Ishikawa (cell line): ENCODE data around the gene PPP1R37.

ENCODE experiments used
- CEBPB ChIP-seq: IDR thresholded peaks from 2 replicates; pipeline ENCODE4 v1.6.1; 2012
- CREB1 ChIP-seq: IDR thresholded peaks from 2 replicates; pipeline ENCODE4 v1.6.1; 2012; ENCODE audit warnings: low read depth
- EGR1 ChIP-seq: IDR thresholded peaks from 2 replicates; pipeline ENCODE4 v1.6.1; 2012
- EP300 ChIP-seq: IDR thresholded peaks from 2 replicates; pipeline ENCODE4 v1.6.1; 2012; ENCODE audit warnings: borderline replicate concordance
- FOXM1 ChIP-seq: IDR thresholded peaks from 2 replicates; pipeline ENCODE4 v1.6.1; 2012; ENCODE audit warnings: low read depth, borderline replicate concordance
- NFIC ChIP-seq: IDR thresholded peaks from 2 replicates; pipeline ENCODE4 v1.6.1; 2012
- RAD21 ChIP-seq: IDR thresholded peaks from 2 replicates; pipeline ENCODE4 v1.6.1; 2012; ENCODE audit warnings: low read depth
- TAF1 ChIP-seq: IDR thresholded peaks from 2 replicates; pipeline ENCODE4 v1.6.1; 2012; ENCODE audit warnings: low read depth, mild to moderate bottlenecking
- TCF12 ChIP-seq: IDR thresholded peaks from 2 replicates; pipeline ENCODE4 v1.6.1; 2012; ENCODE audit warnings: low read depth
- TEAD4 ChIP-seq: IDR thresholded peaks from 2 replicates; pipeline ENCODE4 v1.6.1; 2012
- USF1 ChIP-seq: IDR thresholded peaks from 2 replicates; pipeline ENCODE4 v1.6.1; 2012
- YY1 ChIP-seq: IDR thresholded peaks from 2 replicates; pipeline ENCODE4 v1.6.1; 2012; ENCODE audit warnings: low read depth
- ZBTB7A ChIP-seq: IDR thresholded peaks from 2 replicates; pipeline ENCODE4 v1.6.1; 2012; ENCODE audit warnings: low read depth
- TF ChIP-seq, protein P1 (sequence below): IDR thresholded peaks from 2 replicates; pipeline ENCODE4 v1.6.1; 2012; ENCODE audit warnings: low read depth, mild to moderate bottlenecking
- TF ChIP-seq, protein P2 (sequence below): IDR thresholded peaks from 2 replicates; pipeline ENCODE4 v1.6.1; 2012

PPP1R37 gene

GRCh38 chr19:45145270-45146189 lies 52.6 kb downstream of the PPP1R37 start:
- TF ChIP-seq TAF1 (no peak), USF1 (no peak), NFIC (no peak), CREB1 (no peak), FOXM1 (no peak), ZBTB7A (no peak), TCF12 (no peak), EP300 (no peak), YY1 (no peak), CEBPB (no peak)
- TF ChIP-seq, protein P1, sequence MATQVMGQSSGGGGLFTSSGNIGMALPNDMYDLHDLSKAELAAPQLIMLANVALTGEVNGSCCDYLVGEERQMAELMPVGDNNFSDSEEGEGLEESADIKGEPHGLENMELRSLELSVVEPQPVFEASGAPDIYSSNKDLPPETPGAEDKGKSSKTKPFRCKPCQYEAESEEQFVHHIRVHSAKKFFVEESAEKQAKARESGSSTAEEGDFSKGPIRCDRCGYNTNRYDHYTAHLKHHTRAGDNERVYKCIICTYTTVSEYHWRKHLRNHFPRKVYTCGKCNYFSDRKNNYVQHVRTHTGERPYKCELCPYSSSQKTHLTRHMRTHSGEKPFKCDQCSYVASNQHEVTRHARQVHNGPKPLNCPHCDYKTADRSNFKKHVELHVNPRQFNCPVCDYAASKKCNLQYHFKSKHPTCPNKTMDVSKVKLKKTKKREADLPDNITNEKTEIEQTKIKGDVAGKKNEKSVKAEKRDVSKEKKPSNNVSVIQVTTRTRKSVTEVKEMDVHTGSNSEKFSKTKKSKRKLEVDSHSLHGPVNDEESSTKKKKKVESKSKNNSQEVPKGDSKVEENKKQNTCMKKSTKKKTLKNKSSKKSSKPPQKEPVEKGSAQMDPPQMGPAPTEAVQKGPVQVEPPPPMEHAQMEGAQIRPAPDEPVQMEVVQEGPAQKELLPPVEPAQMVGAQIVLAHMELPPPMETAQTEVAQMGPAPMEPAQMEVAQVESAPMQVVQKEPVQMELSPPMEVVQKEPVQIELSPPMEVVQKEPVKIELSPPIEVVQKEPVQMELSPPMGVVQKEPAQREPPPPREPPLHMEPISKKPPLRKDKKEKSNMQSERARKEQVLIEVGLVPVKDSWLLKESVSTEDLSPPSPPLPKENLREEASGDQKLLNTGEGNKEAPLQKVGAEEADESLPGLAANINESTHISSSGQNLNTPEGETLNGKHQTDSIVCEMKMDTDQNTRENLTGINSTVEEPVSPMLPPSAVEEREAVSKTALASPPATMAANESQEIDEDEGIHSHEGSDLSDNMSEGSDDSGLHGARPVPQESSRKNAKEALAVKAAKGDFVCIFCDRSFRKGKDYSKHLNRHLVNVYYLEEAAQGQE, result no peak
- TF ChIP-seq, protein P2, sequence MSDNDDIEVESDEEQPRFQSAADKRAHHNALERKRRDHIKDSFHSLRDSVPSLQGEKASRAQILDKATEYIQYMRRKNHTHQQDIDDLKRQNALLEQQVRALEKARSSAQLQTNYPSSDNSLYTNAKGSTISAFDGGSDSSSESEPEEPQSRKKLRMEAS, result no peak

GRCh38 chr19:45146251-45146650 lies 53.3 kb downstream of the PPP1R37 start:
- TF ChIP-seq ZBTB7A, result no peak
- no peak for TF ChIP-seq TCF12
- TF ChIP-seq YY1, result no peak
- no peak for TF ChIP-seq EGR1
- TF ChIP-seq, protein P2, result no peak
- TF ChIP-seq TAF1, result no peak
- no peak for TF ChIP-seq USF1
- TF ChIP-seq EP300, result no peak
- TF ChIP-seq NFIC, result no peak
- no peak for TF ChIP-seq FOXM1
- TF ChIP-seq CREB1, result no peak
- TF ChIP-seq RAD21, result no peak
- TF ChIP-seq, protein P1, result no peak
- TF ChIP-seq TEAD4, result no peak
- TF ChIP-seq CEBPB, result no peak

DNA sequence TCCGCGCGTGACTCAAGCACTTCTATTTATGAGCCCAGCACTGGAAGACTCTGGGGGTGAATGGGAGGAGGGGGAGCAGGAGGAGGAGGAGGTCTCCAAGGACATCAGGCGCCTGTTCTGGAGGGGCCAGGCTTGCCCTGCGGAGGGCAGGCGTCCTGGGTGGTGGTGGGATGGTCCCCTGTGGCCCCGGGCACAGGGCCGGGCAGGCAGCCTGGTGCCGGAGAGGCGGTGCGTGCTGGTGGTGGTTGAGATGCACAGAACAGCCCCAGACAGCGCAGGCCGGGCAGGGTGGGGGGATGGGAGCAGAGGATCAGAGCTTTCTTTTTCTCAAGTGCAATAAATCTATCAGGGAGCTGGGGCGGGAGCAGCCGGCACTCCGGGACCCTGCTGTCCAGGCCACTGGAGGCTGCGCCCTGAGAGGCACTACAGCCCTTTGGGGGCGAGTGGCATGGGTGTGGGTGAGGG lies 53.8 kb downstream of the PPP1R37 start:
- TF ChIP-seq EP300 (no peak), NFIC (no peak), ZBTB7A (no peak), TEAD4 (no peak), TCF12 (no peak), FOXM1 (no peak), RAD21 (no peak), EGR1 (no peak), CEBPB (no peak), USF1 (no peak)
- TF ChIP-seq, protein P1, result no peak
- TF ChIP-seq, protein P2, result no peak
